Measurements from ENCODE around the gene VSIG10L. TPM values are rescaled to one million over a fixed set of nuclear protein-coding genes. Genes with fewer than 3 reads are reported as not detected.

VSIG10L gene
- total RNA-seq, 1 donor from 2014 or later = 0.51 TPM

- DNase-seq (ENCODE audit: missing footprints) (no peak), ATAC-seq (no peak)
- intact Hi-C loops (cut with DNase I) = no loop called here
Observed at GRCh38 chr19:51342631-51343569, 961 bp upstream of the VSIG10L start.

DNA sequence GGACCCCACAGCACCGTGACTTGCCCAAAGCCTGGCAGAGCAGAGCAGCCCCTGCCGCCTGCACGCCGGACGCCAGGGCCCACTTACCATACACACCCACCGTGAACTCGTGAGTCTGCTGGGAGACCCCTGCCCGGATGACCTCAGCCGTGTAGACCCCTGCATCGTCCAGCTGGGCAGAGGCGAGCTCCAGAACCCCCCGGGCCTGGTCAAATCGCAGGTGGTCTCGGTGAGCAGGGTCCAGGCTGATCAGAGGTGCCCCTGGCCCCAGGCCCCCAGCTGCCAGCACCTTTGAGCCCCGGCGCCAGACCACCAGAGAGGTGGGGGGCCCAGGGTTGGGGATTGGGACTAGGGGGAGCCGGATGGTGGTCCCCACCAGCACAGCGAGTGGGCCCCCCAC is 873 bp downstream of the VSIG10L start:
- intact Hi-C loops (cut with DNase I) = no loop called here
- no peak for ATAC-seq
- no peak for DNase-seq (ENCODE audit: missing footprints)

- DNase-seq (ENCODE audit: missing footprints) = peak; percentile 99
Observed at GRCh38 chr19:51339687-51340656, 2.0 kb downstream of the VSIG10L start.

GRCh38 chr19:51339313-51339686 is 2.6 kb downstream of the VSIG10L start:
- intact Hi-C loops (cut with DNase I) = loop anchor here (1.0 to 2.0 kb wide), 4 partner anchors 28 to 318 kb away; no protein-coding TSS in a partner anchor
- DNase-seq (ENCODE audit: missing footprints) = no peak
- no peak for ATAC-seq

More at GRCh38 chr19:51339687-51340656, 2.0 kb downstream of the VSIG10L start:
- ATAC-seq = peak; percentile 97
- intact Hi-C loops (cut with DNase I) = loop anchor here (1.0 to 2.0 kb wide), 4 partner anchors 27 to 317 kb away; no protein-coding TSS in a partner anchor

DNA sequence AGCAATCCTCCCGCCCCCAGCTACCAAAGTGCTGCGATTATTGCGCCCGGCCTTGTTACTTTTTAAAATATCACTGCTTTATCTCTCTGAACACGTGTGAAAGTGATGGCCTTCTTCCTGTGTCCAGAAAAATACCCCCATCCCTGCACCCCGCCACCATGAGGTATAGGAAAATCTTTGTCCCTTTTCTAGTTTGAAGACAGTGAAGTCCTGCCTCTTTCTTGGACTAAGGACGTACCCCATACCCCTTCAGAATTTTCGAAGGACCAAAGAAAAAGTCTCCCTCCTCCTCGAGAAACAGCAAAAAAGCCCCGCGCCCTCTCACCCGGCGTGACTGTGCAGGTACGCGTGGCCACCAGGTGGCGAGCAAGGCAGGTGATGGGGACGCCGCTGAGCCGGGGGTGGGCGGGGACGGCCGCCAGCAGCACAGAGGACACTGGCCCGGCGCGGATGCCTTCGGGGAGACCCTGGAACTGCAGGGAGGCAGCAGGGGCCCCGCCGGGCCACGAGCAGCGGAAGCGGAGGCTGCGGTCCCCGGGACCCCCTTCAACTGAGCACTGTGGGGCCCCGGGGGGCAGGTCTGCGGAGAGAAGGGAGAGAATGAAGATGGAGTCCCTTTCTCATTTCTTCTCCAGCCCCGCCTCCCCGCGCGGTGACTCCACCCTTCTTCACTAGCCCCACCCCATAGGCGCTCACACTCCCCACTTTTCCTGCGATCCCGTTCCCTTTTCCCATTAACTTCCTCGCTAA is 3.2 kb downstream of the VSIG10L start:
- intact Hi-C loops (cut with DNase I) = loop anchor here (1.0 to 2.0 kb wide), 4 partner anchors 29 to 318 kb away; no protein-coding TSS in a partner anchor
- ATAC-seq = peak; percentile 72
- peak; percentile 91 for DNase-seq (ENCODE audit: missing footprints)

DNA sequence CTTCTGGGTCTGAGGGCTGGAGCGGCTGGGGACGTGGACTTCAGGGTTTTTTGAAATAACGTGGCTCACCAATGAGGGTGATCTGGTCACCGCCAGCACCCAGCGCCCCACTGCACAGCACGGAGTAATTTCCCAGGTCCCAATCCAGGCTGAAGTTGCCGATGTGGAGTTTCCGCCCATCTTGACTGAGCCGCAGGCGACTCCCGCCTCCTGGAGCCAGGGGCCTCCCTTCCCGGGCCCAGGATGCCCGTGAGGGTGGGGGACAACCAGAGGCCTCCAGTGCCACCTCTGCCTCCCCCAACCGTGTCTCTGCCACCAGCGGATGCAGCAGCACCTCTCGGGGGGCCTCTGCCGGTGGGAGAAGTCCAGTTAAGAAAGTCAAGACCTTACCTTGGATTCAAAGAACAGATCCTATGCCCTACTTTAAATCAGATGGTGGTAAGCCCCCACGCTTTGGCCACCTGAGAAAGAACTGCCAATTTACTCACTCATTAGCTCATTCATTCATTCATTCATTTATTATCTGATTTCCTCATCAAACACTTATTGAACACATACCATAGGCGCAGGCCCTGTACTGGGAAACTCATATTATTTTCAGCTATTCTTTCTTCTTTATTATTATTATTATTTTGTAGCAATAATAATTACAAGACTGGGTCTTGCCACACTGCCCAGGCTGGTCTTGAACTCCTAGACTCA is 3.9 kb downstream of the VSIG10L start:
- intact Hi-C loops (cut with DNase I) = loop anchor here (2.0 kb wide), 3 partner anchors 57 to 319 kb away; no protein-coding TSS in a partner anchor
- no peak for ATAC-seq
- DNase-seq (ENCODE audit: missing footprints) = no peak

GRCh38 chr19:51337141-51337860 is 4.6 kb downstream of the VSIG10L start:
- intact Hi-C loops (cut with DNase I) = no loop called here
- DNase-seq (ENCODE audit: missing footprints) (no peak), ATAC-seq (no peak)

- no peak for DNase-seq (ENCODE audit: missing footprints)
Observed at GRCh38 chr19:51333836-51334460, 8.0 kb downstream of the VSIG10L start.

GRCh38 chr19:51331716-51332115 is 10.2 kb downstream of the VSIG10L start:
- intact Hi-C loops (cut with DNase I) = no loop called here
- no peak for ATAC-seq
- no peak for DNase-seq (ENCODE audit: missing footprints)

More at GRCh38 chr19:51333836-51334460, 8.0 kb downstream of the VSIG10L start:
- intact Hi-C loops (cut with DNase I) = no loop called here
- no peak for ATAC-seq

- DNase-seq (ENCODE audit: missing footprints) (no peak), ATAC-seq (no peak)
- intact Hi-C loops (cut with DNase I) = no loop called here
Observed at GRCh38 chr19:51331193-51331592, 10.7 kb downstream of the VSIG10L start.

DNA sequence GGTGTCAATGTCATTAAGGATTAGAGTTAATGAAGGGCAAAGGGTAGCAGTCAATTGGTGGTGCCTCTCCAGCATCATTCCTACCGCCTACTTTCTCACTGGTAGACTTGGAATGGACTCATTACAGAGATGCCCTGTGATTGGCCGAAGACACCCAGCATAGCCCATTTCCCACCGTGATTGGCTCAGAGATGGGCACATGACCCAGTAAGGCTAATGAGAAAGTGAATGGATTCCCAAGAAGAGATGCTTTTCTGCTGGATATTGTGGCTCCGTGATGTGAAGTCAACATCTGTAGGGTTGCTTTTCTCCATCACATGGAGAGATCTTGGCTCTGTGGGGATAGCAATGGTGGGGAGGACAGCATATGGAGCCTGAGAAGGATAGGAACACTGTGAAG is 11.6 kb downstream of the VSIG10L start:
- DNase-seq (ENCODE audit: missing footprints) (no peak), ATAC-seq (no peak)
- intact Hi-C loops (cut with DNase I) = no loop called here

GRCh38 chr19:51329411-51329810 is 12.5 kb downstream of the VSIG10L start:
- no peak for DNase-seq (ENCODE audit: missing footprints)
- no peak for ATAC-seq
- intact Hi-C loops (cut with DNase I) = no loop called here

GRCh38 chr19:51327066-51328001 is 14.6 kb downstream of the VSIG10L start:
- intact Hi-C loops (cut with DNase I) = no loop called here
- ATAC-seq = no peak
- peak; percentile 80 for DNase-seq (ENCODE audit: missing footprints)

DNA sequence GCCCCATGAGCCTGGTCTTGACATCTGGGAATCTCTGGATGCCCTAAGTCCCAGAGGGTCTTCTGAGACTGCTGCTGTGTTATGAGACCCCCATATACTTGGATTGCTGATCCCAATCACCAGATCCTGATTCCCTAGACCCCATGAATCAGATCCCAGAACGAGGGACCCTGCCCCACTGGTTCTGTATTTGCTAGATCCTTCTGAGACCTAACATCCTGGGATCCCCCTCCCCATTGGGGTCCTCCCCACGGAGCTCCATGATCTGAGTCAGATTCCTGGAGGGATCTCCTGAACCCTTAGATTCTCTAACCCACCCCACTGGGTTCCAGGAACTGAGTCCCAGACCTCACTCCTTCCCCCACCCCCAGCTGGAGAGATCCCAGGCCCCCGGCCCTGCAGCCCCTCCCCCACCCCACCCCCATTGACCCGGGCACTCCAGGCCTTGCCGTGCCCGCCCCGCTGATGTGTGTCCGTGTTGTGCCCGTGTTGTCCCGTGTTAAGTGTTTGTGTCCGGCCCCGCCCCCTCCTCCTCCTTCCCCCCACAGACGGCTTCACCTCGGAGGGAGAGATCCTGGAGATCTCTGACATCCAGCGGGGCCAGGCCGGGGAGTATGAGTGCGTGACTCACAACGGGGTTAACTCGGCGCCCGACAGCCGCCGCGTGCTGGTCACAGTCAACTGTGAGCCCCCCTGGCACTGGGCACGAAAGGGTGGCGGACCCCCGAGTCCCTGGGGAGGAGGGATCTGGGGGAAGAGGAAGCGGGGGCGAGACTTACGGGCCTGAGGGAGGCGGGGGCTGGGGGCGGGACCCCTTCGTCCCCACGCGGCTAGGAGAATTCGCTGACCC is 15.5 kb downstream of the VSIG10L start:
- DNase-seq (ENCODE audit: missing footprints) (no peak), ATAC-seq (no peak)
- intact Hi-C loops (cut with DNase I) = no loop called here

Measured in Right ventricle myocardium inferior (tissue), 1 donor.